IMR-90 (cell line): ENCODE data around the gene NOP14.

ENCODE experiments used
- CTCF ChIP-seq: conservative IDR thresholded peaks from 2 replicates; pipeline ENCODE4 v1.5.1; 2012; ENCODE audit warnings: mild to moderate bottlenecking, low read depth, low read length, improper control_type of control experiment
- POLR2A ChIP-seq: IDR thresholded peaks from 2 replicates; pipeline ENCODE4 v1.6.1; 2012; ENCODE audit warnings: mild to moderate bottlenecking, low read depth, low read length

- no peak for TF ChIP-seq POLR2A
- TF ChIP-seq CTCF = no peak
Observed at GRCh38 chr4:3011456-3012220, 48.4 kb upstream of the NOP14 start.
